GM19240 (cell line): Measurements from ENCODE around the gene CNKSR2.

Experiments used
- DNase-seq: peaks from one replicate; pipeline ENCODE4 v3.0.0; 2011; ENCODE audit warnings: low spot score; ENCODE audit not compliant: insufficient read length

Gene CNKSR2

GRCh38 chrX:21666679-21667078, 292.5 kb downstream of the CNKSR2 start:
- DNase-seq: no peak

DNA sequence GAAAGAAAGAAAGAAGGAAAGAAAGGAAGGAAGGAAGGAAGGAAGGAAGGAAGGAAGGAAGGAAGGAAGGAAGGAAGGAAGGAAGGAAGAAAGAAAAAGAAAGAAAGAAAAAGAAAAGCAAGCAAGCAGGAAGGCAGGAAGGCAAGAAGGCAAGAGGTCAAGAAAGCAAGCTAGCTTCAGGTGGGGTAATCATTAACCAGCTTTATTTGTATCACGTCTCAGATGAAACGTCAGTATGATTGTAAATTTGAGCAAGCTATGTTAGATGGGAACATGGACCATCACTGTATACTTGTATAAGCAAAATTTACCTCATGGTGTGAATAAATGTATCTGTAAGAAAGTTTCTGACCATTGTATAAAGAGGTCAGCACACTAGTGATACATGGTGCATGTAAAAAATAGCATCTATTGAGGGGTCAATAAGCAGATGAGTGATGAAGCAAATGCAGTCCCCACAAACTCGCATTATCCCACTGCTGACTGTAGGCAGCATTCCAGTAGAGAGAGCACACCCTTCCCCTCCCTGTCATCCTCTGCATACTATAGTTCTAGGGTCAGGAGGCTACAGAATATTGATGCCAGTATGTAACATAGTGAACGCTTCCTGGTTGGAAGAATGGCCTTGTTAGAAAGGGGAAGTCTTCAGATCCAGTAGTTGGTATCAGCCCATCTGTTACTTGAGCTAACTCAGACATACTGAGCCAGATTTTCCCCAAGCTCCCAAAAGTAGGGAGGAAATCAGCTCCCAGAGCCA, 300.4 kb downstream of the CNKSR2 start:
- no peak for DNase-seq

- DNase-seq: no peak
These were observed 301.7 kb downstream of the CNKSR2 start for GRCh38 chrX:21675931-21676330.

GRCh38 chrX:21678048-21678612, 303.9 kb downstream of the CNKSR2 start:
- no peak for DNase-seq

GRCh38 chrX:21683941-21684340, 309.7 kb downstream of the CNKSR2 start:
- DNase-seq: no peak

GRCh38 chrX:21691512-21692018, 317.3 kb downstream of the CNKSR2 start:
- DNase-seq: no peak

DNA sequence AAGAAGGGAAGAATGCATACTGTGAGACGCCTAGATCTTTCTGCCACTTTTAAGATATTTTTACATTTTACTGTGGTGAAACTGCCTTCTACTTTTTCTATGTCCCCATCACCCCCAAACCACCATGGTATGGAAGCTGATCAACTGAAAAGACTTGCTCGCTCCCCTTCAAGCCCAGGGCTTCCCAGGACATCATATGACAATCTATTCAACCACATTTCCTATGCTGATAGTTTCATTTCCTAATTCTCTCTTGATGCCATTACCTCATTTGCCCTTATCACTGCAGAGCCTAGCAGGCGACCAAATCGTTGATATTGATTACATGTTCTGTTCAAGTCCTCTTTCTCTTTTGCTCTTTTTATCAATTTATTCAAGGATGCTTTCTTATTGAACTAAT, 324.1 kb downstream of the CNKSR2 start:
- DNase-seq: no peak

DNA sequence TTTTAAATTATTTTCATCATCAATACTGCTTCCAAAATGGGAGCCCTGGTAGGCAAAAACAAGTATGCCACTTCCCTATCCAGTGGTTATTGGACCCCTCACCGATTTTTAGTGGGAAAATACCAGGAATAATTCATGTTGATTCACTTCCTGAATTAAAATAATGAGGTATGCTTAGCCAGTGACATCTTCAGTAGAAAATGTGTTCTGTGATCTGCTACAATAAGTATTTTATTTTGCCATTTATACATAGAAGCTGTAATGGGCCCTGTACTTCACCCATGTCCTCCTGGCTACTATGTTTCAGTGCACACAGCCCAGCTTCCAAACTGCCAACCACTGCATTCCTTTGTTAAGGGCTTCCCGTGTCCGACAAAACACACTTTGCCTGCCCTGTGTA, 324.9 kb downstream of the CNKSR2 start:
- DNase-seq: no peak

GRCh38 chrX:21700275-21700674, 326.1 kb downstream of the CNKSR2 start:
- DNase-seq: no peak

DNA sequence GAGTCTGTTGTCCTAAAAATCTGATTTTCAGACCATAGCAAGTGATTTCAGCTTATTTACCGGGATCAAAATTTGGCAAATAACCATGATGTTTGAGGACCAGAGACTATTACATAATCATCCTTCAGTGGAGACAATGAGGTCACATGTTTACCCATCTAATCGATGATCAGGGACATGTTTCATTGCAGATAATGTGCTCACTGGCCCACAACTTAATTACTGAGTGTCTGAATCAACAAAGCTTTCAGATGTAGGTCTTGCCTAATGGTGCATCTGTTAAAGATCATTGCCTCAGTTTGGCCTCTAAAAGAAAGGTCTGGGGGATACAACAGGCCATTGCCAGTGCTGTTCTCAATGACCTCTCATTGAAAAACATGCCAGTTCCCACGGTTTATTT, 326.7 kb downstream of the CNKSR2 start:
- DNase-seq: no peak

DNA sequence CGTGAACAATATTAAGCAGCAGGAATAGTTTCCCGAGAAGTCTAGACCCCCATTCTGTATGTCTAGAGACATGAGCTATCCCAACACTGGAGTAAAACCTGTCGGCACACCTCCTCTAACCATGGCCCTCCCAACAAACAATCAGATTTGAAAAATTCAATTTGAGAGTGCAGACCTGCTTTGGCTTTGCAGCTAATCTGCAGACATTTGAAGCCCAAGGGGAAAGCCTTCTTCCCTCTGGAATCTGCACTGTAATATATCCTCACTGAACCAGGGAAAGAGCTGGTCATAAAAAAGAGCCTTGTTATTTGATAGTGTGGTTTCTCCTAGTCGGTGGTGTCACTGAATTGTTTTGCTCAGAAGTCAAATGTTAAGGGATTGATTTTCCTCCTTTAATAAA, 328.5 kb downstream of the CNKSR2 start:
- DNase-seq: no peak
